H7 (cell line): Measurements from ENCODE around the gene DDX52. TPM values are rescaled to one million over a fixed set of nuclear protein-coding genes. Genes with fewer than 3 reads are reported as not detected.
A peak's percentile ranks its signal among the peaks of the same experiment; 100 is the strongest.
"Not testable (repeated sequence)": the region's sequence is repeated elsewhere in the genome, so short reads cannot be mapped to it uniquely, and the experiment has no call there.

Experiments used
- DNase-seq: peaks from one replicate; pipeline ENCODE4 v3.0.0; 2012
- H3K27me3 ChIP-seq: 2 replicates; pipeline ENCODE4 v1.6.0; 2011; ENCODE audit warnings: mild to moderate bottlenecking, low read length; ENCODE audit not compliant: control insufficient read depth, insufficient read depth
- H3K36me3 ChIP-seq: replicated peaks from 2 replicates; pipeline ENCODE4 v1.5.1; 2011; ENCODE audit warnings: low read length; ENCODE audit not compliant: control insufficient read depth, insufficient read depth
- H3K4me3 ChIP-seq: 2 replicates; pipeline ENCODE4 v1.5.1; 2011; ENCODE audit warnings: low read depth, mild to moderate bottlenecking, control low read depth, low read length, moderate library complexity; ENCODE audit not compliant: insufficient read depth
- total RNA-seq: library from RNA; depleted of rRNA; stranded (reverse); fragments of >200 nt; shearing (Covaris generic); gene quantifications from 2 replicates; pipeline ENCODE4 v1.2.3, GENCODE V29; 2014

Gene DDX52
- total RNA-seq, 1 experiment from 2014 or later = 30.8 TPM

DNA sequence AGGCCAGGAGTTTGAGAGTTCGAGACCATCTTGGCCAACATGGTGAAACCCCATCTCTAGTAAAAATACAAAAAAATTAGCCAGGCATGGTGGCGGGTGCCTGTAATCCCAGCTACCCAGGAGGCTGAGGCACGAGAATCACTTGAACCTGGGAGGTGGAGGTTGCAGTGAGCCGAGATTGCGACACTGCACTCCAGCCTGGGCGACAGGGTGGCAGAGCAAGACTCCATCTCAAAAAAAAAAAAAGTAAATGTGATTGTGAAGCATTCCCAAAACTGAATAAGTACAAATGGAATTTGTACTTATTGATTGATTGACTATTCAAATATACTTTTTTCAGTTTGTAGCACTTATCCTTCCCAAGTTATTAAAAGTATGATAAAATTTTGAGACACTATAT is 26.8 kb downstream of the DDX52 start:
- H3K27me3 ChIP-seq, H3K4me3 ChIP-seq, DNase-seq: not testable (repeated sequence)
- peaks cover 19% of the 10 kb centered on the region for H3K36me3 ChIP-seq

- Histone ChIP-seq H3K36me3 (peaks cover 10% of the 10 kb centered on the region), H3K4me3 (no peak overlapping the region)
Observed at GRCh38 chr17:37614823-37615222, 28.4 kb downstream of the DDX52 start.

DNA sequence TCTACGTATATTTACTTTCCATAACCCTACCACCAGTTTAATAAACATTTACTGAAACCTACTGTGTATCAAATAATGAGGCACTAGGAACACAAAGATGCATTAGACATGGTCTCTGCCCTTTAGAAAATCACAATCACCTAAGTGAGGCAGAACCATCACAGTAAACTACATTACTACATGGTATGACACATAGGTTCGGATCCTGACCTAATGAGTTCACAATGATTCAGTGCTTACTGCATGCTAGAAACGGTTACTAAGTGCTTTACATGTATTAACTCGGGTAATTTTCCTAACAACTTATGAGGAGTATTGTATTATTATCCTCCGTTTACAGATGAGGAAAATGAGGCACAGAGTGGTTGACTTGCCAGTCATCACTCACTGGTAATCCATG is 28.9 kb downstream of the DDX52 start:
- Histone ChIP-seq H3K27me3 (no peaks in the 10 kb centered on the region), H3K36me3 (peaks cover 10% of the 10 kb centered on the region), H3K4me3 (no peak overlapping the region)
- DNase-seq = no peak

More at GRCh38 chr17:37614823-37615222, 28.4 kb downstream of the DDX52 start:
- no peaks in the 10 kb centered on the region for H3K27me3 ChIP-seq
- no peak for DNase-seq

DNA sequence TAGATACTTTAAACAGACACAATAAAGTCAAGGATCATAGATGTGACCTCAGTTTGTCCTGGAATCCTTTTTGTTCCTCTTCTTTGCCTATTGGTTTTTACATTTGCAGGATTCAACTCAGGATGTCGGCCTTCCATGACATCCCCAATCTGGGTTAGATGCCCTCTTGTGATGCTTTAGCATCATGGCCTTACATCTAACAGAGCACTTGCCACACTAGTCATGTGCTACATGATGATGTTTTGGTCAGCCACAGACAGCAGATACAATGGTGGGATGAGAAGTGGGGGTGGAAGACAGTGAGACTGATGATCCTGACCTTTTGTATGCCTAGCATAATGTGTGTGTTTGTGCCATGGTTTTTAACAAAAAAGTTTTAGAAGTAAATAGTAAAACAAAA is 32.3 kb downstream of the DDX52 start:
- peak; percentile 10 for DNase-seq
- Histone ChIP-seq H3K36me3 (peaks cover 8% of the 10 kb centered on the region), H3K27me3 (no peaks in the 10 kb centered on the region), H3K4me3 (no peak overlapping the region)

DNA sequence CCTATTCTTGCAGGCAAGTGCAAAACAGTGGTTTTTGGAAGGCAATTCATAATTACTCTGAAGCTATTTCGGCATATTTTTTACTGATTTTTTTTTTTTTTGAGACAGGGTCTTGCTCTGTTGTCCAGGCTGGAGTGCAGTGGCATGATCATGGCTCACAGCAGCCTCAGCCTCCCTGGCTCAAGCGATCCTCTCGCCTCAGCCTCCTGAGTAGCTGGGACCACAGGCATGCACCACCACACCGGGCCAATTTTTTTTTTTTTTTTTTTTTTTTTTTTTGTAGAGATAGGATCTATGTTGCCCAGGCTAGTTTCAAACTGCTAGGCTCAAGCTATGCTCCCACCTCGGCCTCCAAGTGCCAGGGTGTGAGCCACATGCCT is 33.2 kb downstream of the DDX52 start:
- H3K36me3 ChIP-seq, H3K4me3 ChIP-seq: not testable (repeated sequence)

DNA sequence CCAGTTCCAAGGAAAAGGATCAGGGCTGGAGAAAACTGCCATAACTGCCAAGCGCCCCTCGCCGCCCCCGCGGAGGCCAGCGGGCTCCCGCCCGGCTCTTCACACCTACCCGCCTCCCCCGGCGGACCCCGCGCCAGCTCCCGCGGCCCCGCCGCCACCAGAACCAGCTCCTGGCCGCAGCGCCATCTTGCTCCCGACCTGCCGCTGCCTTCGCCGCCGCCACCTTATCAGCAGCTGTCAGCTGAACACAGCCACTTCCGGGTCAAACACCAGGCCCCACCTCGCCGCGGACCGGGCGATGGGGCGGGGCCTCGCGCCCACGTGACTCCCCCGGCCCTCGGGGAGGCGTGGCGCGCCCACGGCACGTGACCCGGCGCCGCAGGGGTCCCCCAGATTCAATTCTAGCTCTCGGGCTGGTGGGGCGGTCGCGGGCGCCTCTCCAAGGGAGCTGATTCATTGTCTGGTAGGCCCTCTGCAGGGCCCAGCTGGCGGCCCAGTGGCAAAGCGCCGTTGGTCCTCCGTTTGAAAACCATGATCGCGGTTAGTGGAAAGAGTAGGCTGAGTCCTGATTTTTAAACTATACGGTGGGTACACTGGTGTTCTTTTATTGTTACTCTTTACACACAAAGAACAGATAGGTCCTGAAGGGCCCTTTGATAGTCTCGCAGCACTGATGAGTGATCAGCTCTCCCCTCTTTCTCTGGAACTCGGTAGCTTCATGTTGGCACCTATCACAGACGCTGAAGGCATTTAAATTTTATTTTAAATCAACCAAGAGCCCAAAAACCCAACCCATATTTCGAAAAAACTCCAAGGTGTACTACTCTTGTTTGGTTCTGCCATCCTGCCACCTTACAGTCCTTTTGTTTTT is 33.8 kb downstream of the DDX52 start, which contains the start of gene SYNRG:
TSS of gene SYNRG (minus strand) at position 249 of the 871 bp plus-strand sequence. CDS start at position 186, 63 bp downstream.
- Histone ChIP-seq H3K4me3 (peak within 1 kb of the TSS; percentile 89), H3K36me3 (peaks cover 5% of the 10 kb centered on the region), H3K27me3 (no peaks in the 10 kb centered on the region)
- peak; percentile 99 for DNase-seq

More for the DNA sequence above, 33.2 kb downstream of the DDX52 start:
- H3K27me3 ChIP-seq, DNase-seq: not testable (repeated sequence)

DNA sequence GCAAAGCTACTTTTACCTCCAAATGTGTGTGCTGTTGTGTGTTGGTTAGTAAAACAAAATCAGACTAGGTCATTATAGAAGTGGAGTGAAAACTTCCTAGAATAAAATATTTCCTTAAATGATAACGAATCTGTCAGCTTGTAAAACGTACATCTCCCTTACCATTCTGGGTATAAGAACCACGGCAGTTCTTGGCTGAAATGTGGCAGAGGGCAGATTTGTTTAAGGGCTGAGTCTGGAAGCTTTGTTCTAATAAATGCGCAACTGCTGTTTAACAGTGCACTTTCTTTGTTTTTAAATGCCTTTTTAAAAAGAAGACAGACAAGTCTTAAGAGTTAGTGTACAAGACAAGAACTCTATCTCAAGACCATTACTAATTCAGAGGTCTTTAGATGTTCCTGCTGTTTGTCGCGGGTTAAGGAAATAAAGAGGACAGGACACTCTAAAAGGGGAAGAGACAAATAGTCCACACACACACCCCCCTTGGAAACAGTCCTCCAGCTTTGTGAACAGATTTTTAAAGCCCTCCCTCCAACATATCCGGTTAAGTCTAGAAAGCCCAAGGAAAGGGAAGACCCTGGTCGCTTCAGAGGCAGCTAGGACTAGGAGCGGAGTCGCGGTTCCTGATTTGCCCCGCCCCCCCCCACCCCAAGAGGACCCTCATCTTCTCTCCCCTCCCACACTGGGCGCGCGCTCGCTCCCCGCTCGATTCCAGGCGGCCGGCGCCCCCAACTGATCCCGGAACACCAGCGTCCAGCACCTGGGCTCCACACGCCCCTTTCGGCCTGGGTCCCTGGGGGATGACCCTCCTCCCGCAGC is 34.7 kb downstream of the DDX52 start:
- no peaks in the 10 kb centered on the region for H3K27me3 ChIP-seq
- peak overlapping the region; percentile 89 for H3K4me3 ChIP-seq
- DNase-seq = peak; percentile 86
- H3K36me3 ChIP-seq = peaks cover under 1% of the 10 kb centered on the region

GRCh38 chr17:37607637-37608331 is 35.5 kb downstream of the DDX52 start:
- H3K4me3 ChIP-seq = no peak overlapping the region; the same call in 1 of the 2 replicates
- DNase-seq = no peak
- H3K27me3 ChIP-seq = no peaks in the 10 kb centered on the region
- no peaks in the 10 kb centered on the region; the same call in none of the 2 replicates for H3K36me3 ChIP-seq

- H3K4me3 ChIP-seq = no peak overlapping the region
- DNase-seq = no peak
- no peaks in the 10 kb centered on the region; the same call in 1 of the 2 replicates for H3K36me3 ChIP-seq
- H3K27me3 ChIP-seq = no peaks in the 10 kb centered on the region
Observed at GRCh38 chr17:37605813-37606505, 37.3 kb downstream of the DDX52 start.

DNA sequence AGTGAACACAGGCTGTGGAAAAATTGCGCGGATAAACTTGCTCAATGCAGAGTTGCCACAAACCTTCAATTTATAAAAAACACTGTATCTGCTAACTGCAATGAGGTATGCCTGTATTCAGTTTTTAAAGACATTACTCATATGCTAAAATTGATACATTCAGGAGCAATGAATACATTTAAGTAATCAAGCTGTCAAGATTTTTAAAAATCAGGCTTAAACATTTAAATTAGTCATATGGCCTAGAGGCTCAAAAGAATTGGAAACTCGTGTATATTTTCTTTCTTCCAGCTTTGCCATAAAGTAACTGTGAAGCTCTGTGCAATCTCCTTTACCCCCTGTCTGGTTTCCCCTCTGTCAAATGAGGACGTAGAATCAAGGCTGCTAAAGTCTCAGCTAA is 38.2 kb downstream of the DDX52 start:
- H3K27me3 ChIP-seq = no peaks in the 10 kb centered on the region
- no peaks in the 10 kb centered on the region; the same call in 1 of the 2 replicates for H3K36me3 ChIP-seq
- DNase-seq = no peak
- H3K4me3 ChIP-seq = no peak overlapping the region

GRCh38 chr17:37604556-37604955 is 38.7 kb downstream of the DDX52 start:
- Histone ChIP-seq H3K36me3 (no peaks in the 10 kb centered on the region; the same call in 1 of the 2 replicates), H3K27me3 (no peaks in the 10 kb centered on the region), H3K4me3 (no peak overlapping the region)
- DNase-seq = no peak

DNA sequence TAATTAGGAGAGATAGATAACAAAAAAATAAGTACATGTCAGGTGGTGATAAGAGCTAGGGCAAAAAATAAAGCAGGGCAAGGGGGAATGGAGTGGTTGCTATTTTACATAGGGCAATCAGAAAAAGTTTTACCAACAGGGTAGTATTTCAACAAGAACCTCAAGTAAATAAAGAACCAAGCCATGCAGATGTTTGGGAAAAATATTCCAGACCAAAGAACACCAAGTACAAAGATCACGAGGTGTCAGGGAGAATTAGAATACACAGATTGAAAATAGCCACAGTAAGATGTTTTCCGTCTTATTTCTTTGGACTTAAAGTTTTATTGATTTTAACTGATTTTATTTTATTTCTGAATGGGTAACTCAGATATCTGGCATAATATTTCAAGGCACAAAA is 45.1 kb downstream of the DDX52 start:
- H3K36me3 ChIP-seq = peaks cover 3% of the 10 kb centered on the region
- no peaks in the 10 kb centered on the region for H3K27me3 ChIP-seq
- no peak overlapping the region for H3K4me3 ChIP-seq
- DNase-seq = no peak

DNA sequence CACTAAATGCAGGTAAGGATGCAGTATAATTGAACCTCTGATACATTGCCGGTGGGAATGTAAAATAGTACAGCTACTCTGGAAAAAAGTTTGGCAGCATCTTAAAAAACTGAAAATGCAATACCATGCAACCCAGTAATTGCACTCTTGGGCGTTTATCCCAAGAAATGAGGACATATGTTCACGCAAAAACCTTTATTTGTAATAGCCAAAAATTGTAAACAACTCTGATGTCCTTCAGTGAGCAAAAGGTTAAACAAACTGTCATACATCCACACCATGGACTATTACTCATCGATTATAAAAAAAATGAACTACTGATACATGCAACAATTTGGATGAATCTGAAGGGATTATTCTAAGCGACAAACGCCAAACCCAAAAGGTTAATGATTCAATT is 51.0 kb downstream of the DDX52 start:
- H3K27me3 ChIP-seq = no peaks in the 10 kb centered on the region
- peaks cover 3% of the 10 kb centered on the region for H3K36me3 ChIP-seq
- DNase-seq = no peak
- H3K4me3 ChIP-seq = no peak overlapping the region

GRCh38 chr17:37585066-37585465 is 58.2 kb downstream of the DDX52 start:
- peaks cover 3% of the 10 kb centered on the region for H3K36me3 ChIP-seq
- H3K27me3 ChIP-seq = no peaks in the 10 kb centered on the region
- H3K4me3 ChIP-seq = no peak overlapping the region
- DNase-seq = no peak
